Esophagus muscularis mucosa (tissue), 4 donors: ENCODE measurements around the gene BNC2.

Experiments
- EP300 ChIP-seq: sonication (generic); formaldehyde crosslinking; IDR thresholded peaks from one replicate; pipeline ENCODE4 v1.6.1; 2017; ENCODE audit warnings: antibody characterized with exemption
- POLR2A ChIP-seq: fragments of 450-650 bp; IDR thresholded peaks from one replicate; pipeline ENCODE4 v1.6.1; 2017; ENCODE audit warnings: antibody characterized with exemption, moderate library complexity, mild to moderate bottlenecking, low read depth
- POLR2AphosphoS5 ChIP-seq, 2 donors: sonication (generic); formaldehyde crosslinking; IDR thresholded peaks; one replicate each; pipeline ENCODE4 v1.6.1; 2017; ENCODE audit warnings: antibody characterized with exemption in 2 of 2
- TF ChIP-seq, protein P1 (sequence below), 3 experiments: fragments of 200-600 bp in 2 of 3; fragments of 450-650 bp in 1 of 3; sonication (generic) in 2 of 3; IDR thresholded peaks; one replicate each; pipeline ENCODE4 v1.5.1; 2017 to 2019; ENCODE audit warnings: antibody characterized with exemption in 3 of 3, mild to moderate bottlenecking in 2 of 3, moderate library complexity in 1 of 3

DNA sequence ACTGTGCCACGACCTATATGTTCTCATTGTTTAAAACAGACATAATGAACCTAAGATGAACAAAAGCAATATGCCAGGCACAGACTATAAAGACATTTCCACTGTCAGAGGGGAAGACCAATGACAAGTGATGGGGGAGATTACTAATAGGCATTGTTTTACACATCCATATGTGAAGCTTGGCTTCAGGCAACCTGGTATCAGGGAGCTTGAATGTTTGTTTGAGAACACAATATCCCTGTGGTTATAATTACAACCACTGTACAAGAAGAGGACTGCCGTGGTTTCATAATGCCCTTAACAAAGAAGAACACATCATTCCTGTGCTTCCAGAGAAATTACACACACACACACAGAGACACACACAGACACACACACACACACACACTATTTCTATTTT is 385.7 kb downstream of the BNC2 start:
- TF ChIP-seq, protein P1, sequence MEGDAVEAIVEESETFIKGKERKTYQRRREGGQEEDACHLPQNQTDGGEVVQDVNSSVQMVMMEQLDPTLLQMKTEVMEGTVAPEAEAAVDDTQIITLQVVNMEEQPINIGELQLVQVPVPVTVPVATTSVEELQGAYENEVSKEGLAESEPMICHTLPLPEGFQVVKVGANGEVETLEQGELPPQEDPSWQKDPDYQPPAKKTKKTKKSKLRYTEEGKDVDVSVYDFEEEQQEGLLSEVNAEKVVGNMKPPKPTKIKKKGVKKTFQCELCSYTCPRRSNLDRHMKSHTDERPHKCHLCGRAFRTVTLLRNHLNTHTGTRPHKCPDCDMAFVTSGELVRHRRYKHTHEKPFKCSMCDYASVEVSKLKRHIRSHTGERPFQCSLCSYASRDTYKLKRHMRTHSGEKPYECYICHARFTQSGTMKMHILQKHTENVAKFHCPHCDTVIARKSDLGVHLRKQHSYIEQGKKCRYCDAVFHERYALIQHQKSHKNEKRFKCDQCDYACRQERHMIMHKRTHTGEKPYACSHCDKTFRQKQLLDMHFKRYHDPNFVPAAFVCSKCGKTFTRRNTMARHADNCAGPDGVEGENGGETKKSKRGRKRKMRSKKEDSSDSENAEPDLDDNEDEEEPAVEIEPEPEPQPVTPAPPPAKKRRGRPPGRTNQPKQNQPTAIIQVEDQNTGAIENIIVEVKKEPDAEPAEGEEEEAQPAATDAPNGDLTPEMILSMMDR (IDR thresholded peaks at IDR 0.05): no peak
- TF ChIP-seq POLR2AphosphoS5 (IDR thresholded peaks at IDR 0.05) (no peak), POLR2A (no peak), EP300 (no peak)
